ENCODE data around the gene NOM1. TPM values are rescaled to one million over a fixed set of nuclear protein-coding genes. Genes with fewer than 3 reads are reported as not detected.

The NOM1 gene
- total RNA-seq, 1 experiment from 2014 or later, result 31.7 TPM

- Histone ChIP-seq H2BK20ac (ENCODE audit: low read depth, low read length, poor library complexity, severe bottlenecking) (no peak within 1 kb of the TSS), H3K23me2 (ENCODE audit: insufficient read length, low read depth, low read length, poor library complexity, severe bottlenecking) (peaks cover 5% of the 10 kb centered on the region), H3T11ph (ENCODE audit: low read length) (no peak within 1 kb of the TSS), H3K23ac (ENCODE audit: insufficient read length, low read depth, low read length) (no peak within 1 kb of the TSS), H3K27me3 (ENCODE audit: insufficient read depth, low read length) (peaks cover 87% of the 10 kb centered on the region), H2BK5ac (ENCODE audit: insufficient read length, low read length) (no peak within 1 kb of the TSS), H3K14ac (ENCODE audit: insufficient read depth, low read length) (no peak within 1 kb of the TSS), H3K79me1 (ENCODE audit: insufficient read depth, low read depth, low read length, poor library complexity, severe bottlenecking) (no peaks in the 10 kb centered on the region), H4K20me1 (ENCODE audit: control insufficient read depth, insufficient read depth, insufficient read length) (no peaks in the 10 kb centered on the region), H2BK120ac (ENCODE audit: low read depth, low read length, poor library complexity, severe bottlenecking) (no peak within 1 kb of the TSS), H3K4me2 (ENCODE audit: insufficient read depth, insufficient read length, low read length) (peak within 1 kb of the TSS; percentile 57), H3K4ac (ENCODE audit: low read depth, low read length) (no peak within 1 kb of the TSS), H2AK5ac (ENCODE audit: insufficient read length, low read length) (no peak within 1 kb of the TSS), H2BK12ac (ENCODE audit: insufficient read length, low read depth, low read length) (no peak within 1 kb of the TSS), H3K18ac (ENCODE audit: insufficient read length, low read depth, low read length) (no peak within 1 kb of the TSS), H3K79me2 (ENCODE audit: insufficient read depth, low read length) (no peaks in the 10 kb centered on the region), H4K8ac (replicated peaks; ENCODE audit: insufficient read length, low read depth, low read length) (no peak within 1 kb of the TSS), H3K4me1 (ENCODE audit: insufficient read depth, low read length) (peaks cover 7% of the 10 kb centered on the region; the same call in 1 of the 2 replicates), H4K5ac (ENCODE audit: insufficient read length, low read depth, low read length) (no peak within 1 kb of the TSS), H4K91ac (ENCODE audit: insufficient read length, low read depth, low read length) (no peak within 1 kb of the TSS), H3K27ac (ENCODE audit: insufficient read length, low read depth, low read length) (no peak within 1 kb of the TSS), H3K56ac (ENCODE audit: insufficient read length, low read depth, low read length) (no peak within 1 kb of the TSS), H3K9me3 (ENCODE audit: control insufficient read depth, low read depth, low read length) (no peaks in the 10 kb centered on the region), H2BK15ac (ENCODE audit: low read depth, low read length) (no peak within 1 kb of the TSS), H2AFZ (ENCODE audit: low read length) (no peak within 1 kb of the TSS), H3K9ac (ENCODE audit: extremely low read depth, insufficient read length, low read length) (no peak within 1 kb of the TSS)
- peak; percentile 87 for DNase-seq
- Mint-ChIP-seq H3K27ac (no peak within 1 kb of the TSS), H3K4me1 (peaks cover 22 to 26% of the 10 kb centered on the region in 2 experiments), H3K36me3 (ENCODE audit: insufficient read depth in 1 of 3, low read depth in 3 of 3) (no peaks in the 10 kb centered on the region), H3K9me3 (peaks cover 4 to 10% of the 10 kb centered on the region in 2 experiments; a peak in 2 of 5 replicates), H3K4me3 (peak within 1 kb of the TSS; percentile 45 to 79), H3K27me3 (ENCODE audit: low read depth) (peaks cover 91% of the 10 kb centered on the region)
- TF ChIP-seq CTCF (conservative IDR thresholded peaks at IDR 0.05), result no peak
- no CpG with 5 or more reads among the region's 87 CpGs for WGBS (ENCODE audit: extremely low coverage, insufficient read length, low lambda C conversion rate)
These were observed 61.2 kb downstream of the NOM1 start, which contains the start of gene MNX1 for GRCh38 chr7:157010588-157011332. MNX1 (minus strand) TSS chr7:157010663; CDS start chr7:157010350, 313 bp downstream.

Data from H9 (cell line).